Neural crest cell (in vitro differentiated cells): ENCODE measurements around the gene NTM. TPM values are rescaled to one million over a fixed set of nuclear protein-coding genes. Genes with fewer than 3 reads are reported as not detected.

Experiments
- DNase-seq: peaks from one replicate; pipeline ENCODE4 v3.0.0; 2021; ENCODE audit warnings: low read depth, mixed read lengths, low spot score
- H3K27ac Mint-ChIP-seq: one replicate; pipeline ENCODE4 v1.8.0; 2021; ENCODE audit warnings: mild to moderate bottlenecking, mixed read lengths; ENCODE audit not compliant: unreplicated experiment
- H3K27me3 Mint-ChIP-seq: 2 replicates; pipeline ENCODE4 v1.8.0; 2021; ENCODE audit warnings: low read depth, mild to moderate bottlenecking, mixed read lengths
- H3K36me3 Mint-ChIP-seq: 2 replicates; pipeline ENCODE4 v1.8.0; 2021; ENCODE audit warnings: low read depth, mild to moderate bottlenecking, mixed read lengths
- H3K4me1 Mint-ChIP-seq: 2 replicates; pipeline ENCODE4 v1.8.0; 2021; ENCODE audit warnings: mixed read lengths
- H3K4me3 Mint-ChIP-seq: one replicate; pipeline ENCODE4 v1.8.0; 2021; ENCODE audit warnings: mild to moderate bottlenecking, mixed read lengths
- H3K9me3 Mint-ChIP-seq: 2 replicates; pipeline ENCODE4 v1.8.0; 2021; ENCODE audit warnings: mixed read lengths
- CTCF ChIP-seq: fragments of 200-600 bp; sonication (generic); conservative IDR thresholded peaks from 2 replicates; pipeline ENCODE4 v1.5.0; 2021; ENCODE audit warnings: antibody characterized with exemption, mild to moderate bottlenecking
- total RNA-seq: library from RNA; stranded (reverse); gene quantifications from 2 replicates; pipeline ENCODE4 v1.2.1, GENCODE V29; 2021

Gene NTM
- total RNA-seq, 1 donor from 2014 or later, result 11.3 TPM

- H3K4me1 Mint-ChIP-seq, result peaks cover 5% of the 10 kb centered on the region
- H3K9me3 Mint-ChIP-seq, result peaks cover 11% of the 10 kb centered on the region
- no peak overlapping the region for H3K27ac Mint-ChIP-seq
- no peak overlapping the region for H3K4me3 Mint-ChIP-seq
- DNase-seq, result no peak
- peaks cover 8% of the 10 kb centered on the region for H3K36me3 Mint-ChIP-seq
- no peak for TF ChIP-seq CTCF
- no peaks in the 10 kb centered on the region for H3K27me3 Mint-ChIP-seq
These were observed 834.6 kb downstream of the NTM start for GRCh38 chr11:132205006-132205405.

- no peak overlapping the region for H3K27ac Mint-ChIP-seq
- H3K36me3 Mint-ChIP-seq, result peaks cover 8% of the 10 kb centered on the region
- DNase-seq, result no peak
- no peak for TF ChIP-seq CTCF
- peaks cover 5% of the 10 kb centered on the region for H3K4me1 Mint-ChIP-seq
- peaks cover 11% of the 10 kb centered on the region for H3K9me3 Mint-ChIP-seq
- no peaks in the 10 kb centered on the region for H3K27me3 Mint-ChIP-seq
- no peak overlapping the region for H3K4me3 Mint-ChIP-seq
These were observed 835.1 kb downstream of the NTM start for GRCh38 chr11:132205496-132205895.

GRCh38 chr11:132206993-132207392 lies 836.6 kb downstream of the NTM start:
- Mint-ChIP-seq H3K9me3 (peaks cover 11% of the 10 kb centered on the region), H3K4me1 (peaks cover 5% of the 10 kb centered on the region), H3K27me3 (no peaks in the 10 kb centered on the region), H3K36me3 (peaks cover 8% of the 10 kb centered on the region), H3K4me3 (no peak overlapping the region), H3K27ac (no peak overlapping the region)
- DNase-seq, result no peak
- TF ChIP-seq CTCF, result no peak

- Mint-ChIP-seq H3K4me1 (no peaks in the 10 kb centered on the region), H3K4me3 (no peak overlapping the region), H3K9me3 (peaks cover 11% of the 10 kb centered on the region), H3K27ac (no peak overlapping the region), H3K36me3 (peaks cover 8% of the 10 kb centered on the region), H3K27me3 (no peaks in the 10 kb centered on the region)
- DNase-seq, result no peak
- TF ChIP-seq CTCF, result no peak
These were observed 838.2 kb downstream of the NTM start for GRCh38 chr11:132208477-132209055.

GRCh38 chr11:132211479-132211878 lies 841.1 kb downstream of the NTM start:
- Mint-ChIP-seq H3K36me3 (peaks cover 8% of the 10 kb centered on the region), H3K27ac (no peak overlapping the region), H3K9me3 (peaks cover 10% of the 10 kb centered on the region), H3K27me3 (no peaks in the 10 kb centered on the region), H3K4me1 (peaks cover 7% of the 10 kb centered on the region), H3K4me3 (no peak overlapping the region)
- no peak for TF ChIP-seq CTCF
- DNase-seq, result no peak
